GM12875 (cell line): ENCODE data around the gene C17orf50.

Experiments
- H3K4me3 ChIP-seq: one replicate; pipeline ENCODE4 v1.5.1; 2011; ENCODE audit warnings: low read depth, low read length, control low read depth
- CTCF ChIP-seq: IDR thresholded peaks from 2 replicates; pipeline ENCODE4 v1.5.1; 2011; ENCODE audit warnings: low read depth, mild to moderate bottlenecking, control low read depth, inconsistent platforms, low read length, moderate library complexity, borderline replicate concordance; ENCODE audit not compliant: insufficient read depth

The C17orf50 gene

GRCh38 chr17:35786941-35787432 lies 26.3 kb downstream of the C17orf50 start:
- TF ChIP-seq CTCF, result no peak
- no peak overlapping the region for H3K4me3 ChIP-seq

GRCh38 chr17:35788477-35789368 lies 28.0 kb downstream of the C17orf50 start:
- no peak overlapping the region for H3K4me3 ChIP-seq
- TF ChIP-seq CTCF, result no peak

- no peak overlapping the region for H3K4me3 ChIP-seq
- TF ChIP-seq CTCF, result no peak
These were observed 30.2 kb downstream of the C17orf50 start for GRCh38 chr17:35790841-35791240.

GRCh38 chr17:35791681-35792350 lies 31.1 kb downstream of the C17orf50 start:
- no peak for TF ChIP-seq CTCF
- no peak overlapping the region for H3K4me3 ChIP-seq

- H3K4me3 ChIP-seq, result no peak overlapping the region
- TF ChIP-seq CTCF, result no peak
These were observed 32.6 kb downstream of the C17orf50 start for GRCh38 chr17:35793257-35793656.

- H3K4me3 ChIP-seq, result no peak within 1 kb of the TSS
- no peak for TF ChIP-seq CTCF
These were observed 34.6 kb downstream of the C17orf50 start, which contains the start of gene MMP28 for GRCh38 chr17:35795007-35795870. MMP28 (minus strand) TSS chr17:35795641; CDS start chr17:35795377, 264 bp downstream.
